ENCODE data around the gene SNAPC2.
"Not testable (repeated sequence)": the region's sequence is repeated elsewhere in the genome, so short reads cannot be mapped to it uniquely, and the experiment has no call there.

The SNAPC2 gene

GRCh38 chr19:7888826-7889217 is 31.3 kb upstream of the SNAPC2 start:
- no peak for DNase-seq

- DNase-seq: not testable (repeated sequence)
These were observed 26.6 kb upstream of the SNAPC2 start for GRCh38 chr19:7893362-7894101.

- no peak for DNase-seq
These were observed 25.4 kb upstream of the SNAPC2 start for GRCh38 chr19:7894612-7895309.

GRCh38 chr19:7895565-7895964 is 24.6 kb upstream of the SNAPC2 start:
- DNase-seq: no peak

GRCh38 chr19:7897292-7897691 is 22.8 kb upstream of the SNAPC2 start:
- no peak for DNase-seq

GRCh38 chr19:7898967-7899366 is 21.2 kb upstream of the SNAPC2 start:
- no peak for DNase-seq

- DNase-seq: no peak
These were observed 20.3 kb upstream of the SNAPC2 start for GRCh38 chr19:7899751-7900378.

GRCh38 chr19:7900401-7900870 is 19.7 kb upstream of the SNAPC2 start:
- no peak for DNase-seq

- DNase-seq: no peak
These were observed 19.2 kb upstream of the SNAPC2 start for GRCh38 chr19:7900931-7901330.

GRCh38 chr19:7901337-7901736 is 18.8 kb upstream of the SNAPC2 start:
- DNase-seq: no peak

GRCh38 chr19:7902796-7903243 is 17.3 kb upstream of the SNAPC2 start:
- DNase-seq: no peak

GRCh38 chr19:7903244-7904073 is 16.7 kb upstream of the SNAPC2 start, which contains the start of gene MAP2K7:
TSS of gene MAP2K7 (plus strand) at chr19:7903877. CDS start at chr19:7903945, 68 bp downstream.
- peak; percentile 100 for DNase-seq

GRCh38 chr19:7904074-7905020 is 15.8 kb upstream of the SNAPC2 start:
- DNase-seq: peak; percentile 54

- no peak for DNase-seq
These were observed 14.9 kb upstream of the SNAPC2 start for GRCh38 chr19:7905268-7905667.

- DNase-seq: no peak
These were observed 14.3 kb upstream of the SNAPC2 start for GRCh38 chr19:7905859-7906258.

GRCh38 chr19:7907122-7907521 is 13.0 kb upstream of the SNAPC2 start:
- no peak for DNase-seq

GRCh38 chr19:7907544-7907943 is 12.6 kb upstream of the SNAPC2 start:
- DNase-seq: no peak

GRCh38 chr19:7908078-7908699 is 11.9 kb upstream of the SNAPC2 start:
- no peak for DNase-seq

GRCh38 chr19:7908742-7909461 is 11.2 kb upstream of the SNAPC2 start:
- DNase-seq: no peak

GRCh38 chr19:7909471-7910067 is 10.6 kb upstream of the SNAPC2 start:
- no peak for DNase-seq
